ENCODE measurements around the gene FBXO10.
"Not testable (repeated sequence)": the region's sequence is repeated elsewhere in the genome, so short reads cannot be mapped to it uniquely, and the experiment has no call there.

Gene FBXO10

DNA sequence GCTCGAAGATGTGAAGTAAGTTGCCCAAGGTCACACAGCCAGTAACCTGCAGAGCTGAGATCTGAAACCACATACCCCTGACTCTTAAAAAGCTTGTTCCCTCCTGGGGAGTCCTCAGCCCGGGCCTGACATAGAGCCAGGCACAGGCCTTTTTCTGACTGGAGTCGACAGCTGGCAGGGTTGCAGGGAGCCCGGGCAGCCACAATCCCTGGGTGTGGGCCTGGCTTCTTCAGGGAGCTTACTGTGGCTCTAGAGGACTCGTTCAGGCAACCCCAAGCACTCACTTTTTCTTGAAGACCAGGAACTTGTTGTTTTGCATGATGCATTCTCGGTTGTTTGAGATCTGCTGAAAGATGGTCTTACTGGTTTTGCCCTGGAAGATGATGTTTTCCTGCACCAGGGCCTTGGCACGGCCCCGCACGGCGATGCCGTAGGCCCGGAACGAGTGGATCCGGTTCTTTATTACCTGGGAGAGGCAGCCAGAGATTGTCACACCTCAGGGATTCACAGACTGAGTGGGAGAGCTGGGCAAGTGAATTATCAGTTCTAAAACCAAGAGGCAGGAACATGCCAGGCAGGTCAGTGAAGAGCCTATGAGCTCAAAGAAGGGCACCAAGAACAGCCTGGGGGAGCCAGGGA lies 60.4 kb downstream of the FBXO10 start:
- Histone ChIP-seq H3K4me3 (ENCODE audit: low read length in 2 of 2) (no peak overlapping the region), H3K9me3 (ENCODE audit: control insufficient read depth in 2 of 2, low read length in 2 of 2) (no peaks in the 10 kb centered on the region), H3K36me3 (ENCODE audit: control insufficient read depth in 2 of 2, insufficient read depth in 2 of 2, low read length in 2 of 2) (peaks cover 0 to 14% of the 10 kb centered on the region in 2 donors), H3K4me1 (ENCODE audit: control insufficient read depth in 2 of 2, insufficient read depth in 2 of 2, low read length in 2 of 2) (no peaks in the 10 kb centered on the region), H3K27ac (ENCODE audit: low read depth in 2 of 2, low read length in 2 of 2) (no peak overlapping the region), H3K9ac (ENCODE audit: low read depth in 1 of 2, low read length in 2 of 2) (no peak overlapping the region), H3K27me3 (ENCODE audit: control insufficient read depth in 2 of 2, insufficient read depth in 2 of 2, low read length in 2 of 2) (no peaks in the 10 kb centered on the region)

DNA sequence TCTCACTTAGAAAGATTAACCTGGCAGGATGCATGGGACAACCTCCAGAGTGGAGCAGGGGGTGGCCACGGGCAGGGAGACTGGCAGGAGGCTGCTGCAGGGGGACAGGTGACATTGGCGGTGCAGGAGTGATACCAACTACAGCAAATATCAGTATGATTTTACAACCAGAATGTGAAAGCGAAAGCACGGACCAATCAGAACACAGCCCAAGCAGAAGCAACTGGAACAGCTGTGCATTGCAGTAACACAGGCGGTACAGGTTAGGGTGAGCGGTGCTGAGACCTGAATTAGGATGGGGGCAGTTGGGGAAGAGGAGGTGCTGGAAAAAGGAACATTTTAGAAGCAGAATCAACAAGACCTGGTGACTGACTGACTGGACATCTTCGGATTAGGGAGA lies 61.2 kb downstream of the FBXO10 start:
- Histone ChIP-seq H3K36me3 (ENCODE audit: control insufficient read depth in 2 of 2, insufficient read depth in 2 of 2, low read length in 2 of 2) (peaks cover 0 to 14% of the 10 kb centered on the region in 2 donors), H3K27ac (ENCODE audit: low read depth in 2 of 2, low read length in 2 of 2) (no peak overlapping the region), H3K4me3 (ENCODE audit: low read length in 2 of 2) (peak overlapping the region; percentile 38 to 46), H3K4me1 (ENCODE audit: control insufficient read depth in 2 of 2, insufficient read depth in 2 of 2, low read length in 2 of 2) (no peaks in the 10 kb centered on the region), H3K27me3 (ENCODE audit: control insufficient read depth in 2 of 2, insufficient read depth in 2 of 2, low read length in 2 of 2) (no peaks in the 10 kb centered on the region), H3K9me3 (ENCODE audit: control insufficient read depth in 2 of 2, low read length in 2 of 2) (no peaks in the 10 kb centered on the region), H3K9ac (ENCODE audit: low read depth in 1 of 2, low read length in 2 of 2) (peak overlapping the region in 1 of 2 donors; percentile 20)

DNA sequence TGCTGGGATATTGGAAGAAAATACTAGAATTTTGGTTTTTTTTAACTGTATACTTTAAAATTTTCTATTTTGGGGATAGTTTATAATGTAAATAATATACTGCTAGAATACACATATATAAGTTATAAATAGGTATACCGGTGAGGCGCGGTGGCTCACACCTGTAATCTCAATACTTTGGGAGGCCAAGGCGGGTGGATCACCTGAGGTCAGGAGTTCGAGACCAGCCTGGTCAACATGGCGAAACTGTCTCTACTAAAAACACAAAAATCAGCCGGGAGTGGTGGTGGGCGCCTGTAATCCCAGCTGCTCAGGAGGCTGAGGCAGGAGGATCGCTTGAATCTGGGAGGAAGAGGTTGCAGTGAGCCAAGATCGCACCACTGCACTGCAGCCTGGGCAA lies 61.8 kb downstream of the FBXO10 start:
- H3K9ac ChIP-seq (ENCODE audit: low read depth in 1 of 2, low read length in 2 of 2); H3K9me3 ChIP-seq (ENCODE audit: control insufficient read depth in 2 of 2, low read length in 2 of 2); H3K4me3 ChIP-seq (ENCODE audit: low read length in 2 of 2); H3K4me1 ChIP-seq (ENCODE audit: control insufficient read depth in 2 of 2, insufficient read depth in 2 of 2, low read length in 2 of 2); H3K27ac ChIP-seq (ENCODE audit: low read depth in 2 of 2, low read length in 2 of 2); H3K27me3 ChIP-seq (ENCODE audit: control insufficient read depth in 2 of 2, insufficient read depth in 2 of 2, low read length in 2 of 2): not testable (repeated sequence)
- H3K36me3 ChIP-seq (ENCODE audit: control insufficient read depth in 2 of 2, insufficient read depth in 2 of 2, low read length in 2 of 2) = peaks cover 0 to 14% of the 10 kb centered on the region in 2 donors

DNA sequence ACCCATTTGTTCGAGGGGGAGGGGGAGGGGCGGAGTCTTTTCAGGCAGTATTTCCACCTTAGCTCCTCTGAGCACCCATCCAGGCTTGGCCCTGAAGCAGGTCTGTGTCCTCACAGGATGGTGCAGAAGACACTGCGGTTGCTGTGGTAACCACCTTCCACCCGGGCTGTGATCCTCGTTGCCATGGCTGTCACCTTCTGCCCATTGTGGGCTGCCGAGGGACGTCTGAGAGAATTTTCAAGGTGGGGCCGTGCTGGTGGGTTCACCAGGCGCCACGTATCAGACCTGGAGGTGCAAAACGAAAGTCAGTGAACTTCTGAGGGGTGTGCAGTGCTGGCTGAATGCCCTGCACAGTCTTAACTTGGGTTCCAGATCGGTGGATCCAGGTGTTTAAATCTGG lies 63.7 kb downstream of the FBXO10 start:
- H3K9ac ChIP-seq (ENCODE audit: low read depth in 1 of 2, low read length in 2 of 2) = no peak overlapping the region
- H3K36me3 ChIP-seq (ENCODE audit: control insufficient read depth in 2 of 2, insufficient read depth in 2 of 2, low read length in 2 of 2) = peaks cover 2 to 20% of the 10 kb centered on the region in 2 donors
- no peak overlapping the region for H3K4me3 ChIP-seq (ENCODE audit: low read length in 2 of 2)
- no peaks in the 10 kb centered on the region for H3K27me3 ChIP-seq (ENCODE audit: control insufficient read depth in 2 of 2, insufficient read depth in 2 of 2, low read length in 2 of 2)
- no peaks in the 10 kb centered on the region for H3K4me1 ChIP-seq (ENCODE audit: control insufficient read depth in 2 of 2, insufficient read depth in 2 of 2, low read length in 2 of 2)
- H3K9me3 ChIP-seq (ENCODE audit: control insufficient read depth in 2 of 2, low read length in 2 of 2) = no peaks in the 10 kb centered on the region
- no peak overlapping the region for H3K27ac ChIP-seq (ENCODE audit: low read depth in 2 of 2, low read length in 2 of 2)

GRCh38 chr9:37511016-37512010 lies 64.9 kb downstream of the FBXO10 start:
- no peak overlapping the region for H3K4me3 ChIP-seq (ENCODE audit: low read length in 2 of 2)
- no peak overlapping the region for H3K9ac ChIP-seq (ENCODE audit: low read depth in 1 of 2, low read length in 2 of 2)
- no peaks in the 10 kb centered on the region for H3K27me3 ChIP-seq (ENCODE audit: control insufficient read depth in 2 of 2, insufficient read depth in 2 of 2, low read length in 2 of 2)
- no peaks in the 10 kb centered on the region for H3K9me3 ChIP-seq (ENCODE audit: control insufficient read depth in 2 of 2, low read length in 2 of 2)
- peaks cover 2 to 22% of the 10 kb centered on the region in 2 donors for H3K36me3 ChIP-seq (ENCODE audit: control insufficient read depth in 2 of 2, insufficient read depth in 2 of 2, low read length in 2 of 2)
- no peaks in the 10 kb centered on the region for H3K4me1 ChIP-seq (ENCODE audit: control insufficient read depth in 2 of 2, insufficient read depth in 2 of 2, low read length in 2 of 2)
- no peak overlapping the region for H3K27ac ChIP-seq (ENCODE audit: low read depth in 2 of 2, low read length in 2 of 2)

GRCh38 chr9:37510053-37510452 lies 66.1 kb downstream of the FBXO10 start:
- not testable (repeated sequence) for H3K9me3 ChIP-seq (ENCODE audit: control insufficient read depth in 2 of 2, low read length in 2 of 2); H3K27ac ChIP-seq (ENCODE audit: low read depth in 2 of 2, low read length in 2 of 2); H3K27me3 ChIP-seq (ENCODE audit: control insufficient read depth in 2 of 2, insufficient read depth in 2 of 2, low read length in 2 of 2); H3K9ac ChIP-seq (ENCODE audit: low read depth in 1 of 2, low read length in 2 of 2); H3K4me1 ChIP-seq (ENCODE audit: control insufficient read depth in 2 of 2, insufficient read depth in 2 of 2, low read length in 2 of 2); H3K4me3 ChIP-seq (ENCODE audit: low read length in 2 of 2)
- peaks cover 2 to 22% of the 10 kb centered on the region in 2 donors for H3K36me3 ChIP-seq (ENCODE audit: control insufficient read depth in 2 of 2, insufficient read depth in 2 of 2, low read length in 2 of 2)

DNA sequence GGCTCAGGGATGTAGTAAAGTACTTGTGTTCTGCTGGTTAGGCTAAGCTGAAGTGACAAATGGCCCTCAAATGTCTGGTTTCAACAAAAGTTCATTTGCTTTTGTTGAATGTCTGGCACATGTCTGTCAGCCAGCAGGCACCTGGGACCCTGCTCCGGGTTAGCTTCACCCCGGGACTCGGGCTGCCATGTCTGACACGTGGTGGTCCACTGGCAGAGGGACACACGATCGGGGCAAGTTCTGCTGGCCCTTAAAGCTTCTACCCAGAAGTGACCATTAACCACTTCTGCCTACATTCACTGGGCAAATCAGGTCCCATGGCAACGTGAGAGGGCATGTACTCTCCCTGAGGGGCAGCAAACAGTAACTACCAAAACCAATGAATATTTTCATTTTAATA lies 66.6 kb downstream of the FBXO10 start:
- Histone ChIP-seq H3K9ac (ENCODE audit: low read depth in 1 of 2, low read length in 2 of 2) (no peak overlapping the region), H3K4me3 (ENCODE audit: low read length in 2 of 2) (no peak overlapping the region), H3K9me3 (ENCODE audit: control insufficient read depth in 2 of 2, low read length in 2 of 2) (no peaks in the 10 kb centered on the region), H3K36me3 (ENCODE audit: control insufficient read depth in 2 of 2, insufficient read depth in 2 of 2, low read length in 2 of 2) (peaks cover 6 to 25% of the 10 kb centered on the region in 2 donors), H3K4me1 (ENCODE audit: control insufficient read depth in 2 of 2, insufficient read depth in 2 of 2, low read length in 2 of 2) (no peaks in the 10 kb centered on the region), H3K27me3 (ENCODE audit: control insufficient read depth in 2 of 2, insufficient read depth in 2 of 2, low read length in 2 of 2) (no peaks in the 10 kb centered on the region), H3K27ac (ENCODE audit: low read depth in 2 of 2, low read length in 2 of 2) (no peak overlapping the region)

- no peak overlapping the region for H3K27ac ChIP-seq (ENCODE audit: low read depth in 2 of 2, low read length in 2 of 2)
- H3K9me3 ChIP-seq (ENCODE audit: control insufficient read depth in 2 of 2, low read length in 2 of 2) = no peaks in the 10 kb centered on the region
- H3K4me3 ChIP-seq (ENCODE audit: low read length in 2 of 2) = no peak overlapping the region
- H3K4me1 ChIP-seq (ENCODE audit: control insufficient read depth in 2 of 2, insufficient read depth in 2 of 2, low read length in 2 of 2) = no peaks in the 10 kb centered on the region
- no peaks in the 10 kb centered on the region for H3K27me3 ChIP-seq (ENCODE audit: control insufficient read depth in 2 of 2, insufficient read depth in 2 of 2, low read length in 2 of 2)
- H3K9ac ChIP-seq (ENCODE audit: low read depth in 1 of 2, low read length in 2 of 2) = no peak overlapping the region
- peaks cover 6 to 29% of the 10 kb centered on the region in 2 donors for H3K36me3 ChIP-seq (ENCODE audit: control insufficient read depth in 2 of 2, insufficient read depth in 2 of 2, low read length in 2 of 2)
These were observed 67.4 kb downstream of the FBXO10 start for GRCh38 chr9:37508834-37509206.

DNA sequence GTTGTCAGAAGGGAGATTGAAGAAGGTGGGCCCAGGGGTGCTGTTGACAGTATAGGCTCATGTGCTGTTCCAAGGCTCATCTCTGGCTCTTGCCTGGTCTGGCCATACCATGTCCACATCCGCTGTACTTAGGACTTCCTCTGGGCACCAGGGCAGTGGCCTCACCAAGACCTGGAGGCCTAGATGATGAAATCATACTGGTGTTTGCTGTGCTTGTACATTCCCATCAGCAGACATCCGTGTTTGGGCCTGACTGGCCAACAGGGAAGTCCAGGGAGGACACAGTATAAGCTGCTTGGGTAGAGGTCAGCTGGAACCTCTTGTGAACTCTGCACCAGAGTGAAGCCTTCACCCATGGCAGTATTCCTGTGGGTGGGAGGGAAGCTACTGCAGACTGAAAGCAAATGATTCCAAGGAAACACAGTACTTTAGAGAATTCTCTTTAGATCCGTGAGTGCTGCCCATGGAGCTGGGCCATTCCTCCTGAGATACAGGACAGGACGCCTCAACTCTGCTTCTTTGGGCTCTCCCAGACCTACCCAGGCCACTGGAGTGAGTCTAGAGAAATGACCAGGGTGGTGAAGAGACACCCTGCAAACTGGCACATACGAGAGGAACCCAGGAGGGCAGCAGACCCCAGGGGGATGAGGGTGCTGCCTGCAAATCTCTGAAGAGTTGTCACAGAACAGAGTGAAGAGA lies 67.9 kb downstream of the FBXO10 start:
- peaks cover 8 to 30% of the 10 kb centered on the region in 2 donors for H3K36me3 ChIP-seq (ENCODE audit: control insufficient read depth in 2 of 2, insufficient read depth in 2 of 2, low read length in 2 of 2)
- no peak overlapping the region for H3K27ac ChIP-seq (ENCODE audit: low read depth in 2 of 2, low read length in 2 of 2)
- H3K9ac ChIP-seq (ENCODE audit: low read depth in 1 of 2, low read length in 2 of 2) = no peak overlapping the region
- no peaks in the 10 kb centered on the region for H3K27me3 ChIP-seq (ENCODE audit: control insufficient read depth in 2 of 2, insufficient read depth in 2 of 2, low read length in 2 of 2)
- H3K9me3 ChIP-seq (ENCODE audit: control insufficient read depth in 2 of 2, low read length in 2 of 2) = no peaks in the 10 kb centered on the region
- no peak overlapping the region for H3K4me3 ChIP-seq (ENCODE audit: low read length in 2 of 2)
- no peaks in the 10 kb centered on the region for H3K4me1 ChIP-seq (ENCODE audit: control insufficient read depth in 2 of 2, insufficient read depth in 2 of 2, low read length in 2 of 2)
